H1 (cell line): Measurements from ENCODE around the gene MUC4. TPM values are rescaled to one million over a fixed set of nuclear protein-coding genes. Genes with fewer than 3 reads are reported as not detected.

Source experiments
- CTCF ChIA-PET: fragments of 300-600 bp; sonication (Branson Sonifier 250); formaldehyde crosslinking; loops from one replicate; lab custom pipeline; 2021; ENCODE audit not compliant: partially characterized antibody; lab: Charles Lee
- POLR2A ChIA-PET: fragments of 300-600 bp; sonication (Branson Sonifier 250); formaldehyde crosslinking; loops from one replicate; lab custom pipeline; 2021; ENCODE audit warnings: inconsistent platforms; ENCODE audit not compliant: partially characterized antibody; lab: Charles Lee
- DNase-seq, 2 experiments: peaks; one replicate each; pipeline versions ENCODE4 v3.0.0 to v3.0.0-alpha.2; 2010 to 2022; ENCODE audit warnings: low spot score in 2 of 2, low read depth in 1 of 2, mixed read lengths in 1 of 2
- FAIRE-seq: peaks from 2 replicates; lab custom pipeline; 2011; peaks lifted over from hg19 to GRCh38; lab: Jason Lieb, UNC
- H2AFZ ChIP-seq: 2 replicates; pipeline ENCODE4 v1.8.1; 2012; ENCODE audit warnings: low read length, inconsistent platforms
- H2AK5ac ChIP-seq: 2 replicates; pipeline ENCODE4 v1.6.1; 2013; ENCODE audit warnings: low read depth, low read length
- H2BK120ac ChIP-seq: replicated peaks from 2 replicates; pipeline ENCODE3; 2013; ENCODE audit warnings: low read depth, low read length, inconsistent platforms
- H2BK12ac ChIP-seq: 2 replicates; pipeline ENCODE4 v1.6.1; 2013; ENCODE audit warnings: low read depth, low read length
- H2BK15ac ChIP-seq: 2 replicates; pipeline ENCODE4 v1.6.1; 2013; ENCODE audit warnings: low read length
- H2BK20ac ChIP-seq: 2 replicates; pipeline ENCODE4 v1.6.1; 2013; ENCODE audit warnings: low read length
- H2BK5ac ChIP-seq: 2 replicates; pipeline ENCODE4 v1.6.1; 2013; ENCODE audit warnings: low read depth, low read length
- H3K14ac ChIP-seq: 2 replicates; pipeline ENCODE4 v1.6.1; 2013; ENCODE audit warnings: inconsistent platforms; ENCODE audit not compliant: insufficient read length
- H3K18ac ChIP-seq: 2 replicates; pipeline ENCODE4 v1.6.1; 2013; ENCODE audit warnings: low read length; ENCODE audit errors: extremely low read depth
- H3K23ac ChIP-seq: 2 replicates; pipeline ENCODE4 v1.6.1; 2013; ENCODE audit warnings: inconsistent platforms; ENCODE audit not compliant: insufficient read length
- H3K23me2 ChIP-seq: 2 replicates; pipeline ENCODE4 v1.6.1; 2013; ENCODE audit warnings: low read depth, low read length
- H3K27ac ChIP-seq: 2 replicates; pipeline ENCODE4 v1.6.1; 2011; ENCODE audit warnings: low read depth, low read length, inconsistent platforms
- H3K27me3 ChIP-seq, 4 experiments: replicated peaks in 1 of 4; 1 replicate in 1 of 4; 2 replicates in 3 of 4; pipeline versions ENCODE4 v1.6.1 to v1.8.1; 2011 to 2013; ENCODE audit warnings: low read length in 3 of 4, mild to moderate bottlenecking in 3 of 4, inconsistent platforms in 2 of 4, mixed read lengths in 2 of 4, moderate library complexity in 1 of 4; ENCODE audit not compliant: control insufficient read depth in 3 of 4, insufficient read depth in 3 of 4; ENCODE audit errors: extremely low read depth in 1 of 4
- H3K36me3 ChIP-seq, 4 experiments: 2 replicates each; pipeline versions ENCODE4 v1.6.1 to v1.8.1; 2011 to 2013; ENCODE audit warnings: mild to moderate bottlenecking in 4 of 4, low read length in 3 of 4, moderate library complexity in 2 of 4, control low read depth in 1 of 4, inconsistent platforms in 1 of 4; ENCODE audit not compliant: insufficient read depth in 4 of 4, control insufficient read depth in 2 of 4
- H3K4ac ChIP-seq: replicated peaks from 2 replicates; pipeline ENCODE3; 2013; ENCODE audit warnings: low read length, low read depth, mixed read lengths, inconsistent platforms; ENCODE audit not compliant: insufficient read length
- H3K4me1 ChIP-seq, 4 experiments: replicated peaks in 1 of 4; 1 replicate in 1 of 4; 2 replicates in 3 of 4; pipeline versions ENCODE4 v1.6.1 to v1.8.1; 2011 to 2013; ENCODE audit warnings: low read length in 3 of 4, inconsistent platforms in 2 of 4, mixed read lengths in 1 of 4; ENCODE audit not compliant: insufficient read depth in 4 of 4, control insufficient read depth in 3 of 4
- H3K4me2 ChIP-seq, 2 experiments: 2 replicates each; pipeline versions ENCODE4 v1.6.1 to v1.8.1; 2011 to 2013; ENCODE audit warnings: low read depth in 2 of 2, low read length in 2 of 2, control low read depth in 1 of 2, inconsistent platforms in 1 of 2, mild to moderate bottlenecking in 1 of 2; ENCODE audit not compliant: insufficient read depth in 1 of 2
- H3K4me3 ChIP-seq, 4 experiments: fragments of 200-600, 300-600 bp in 1 of 4; sonication (generic), shearing (Covaris generic), sonication (Bioruptor Twin) in 1 of 4; 2 replicates each; pipeline versions ENCODE4 v1.5.1 to v1.8.1; 2011 to 2016; ENCODE audit warnings: low read length in 4 of 4, low read depth in 3 of 4, control low read depth in 2 of 4, inconsistent platforms in 2 of 4, mild to moderate bottlenecking in 2 of 4, mixed read lengths in 1 of 4, moderate library complexity in 1 of 4; ENCODE audit not compliant: insufficient read depth in 2 of 4; ENCODE audit errors: extremely low read depth in 1 of 4
- H3K56ac ChIP-seq: replicated peaks from 2 replicates; pipeline ENCODE3; 2013; ENCODE audit warnings: low read depth, mild to moderate bottlenecking, mixed read lengths, low read length, inconsistent platforms; ENCODE audit not compliant: insufficient read length
- H3K79me1 ChIP-seq: 2 replicates; pipeline ENCODE4 v1.6.1; 2013; ENCODE audit warnings: low read depth, low read length, control low read depth
- H3K79me2 ChIP-seq, 2 experiments: 2 replicates each; pipeline versions ENCODE4 v1.6.1 to v1.8.1; 2012 to 2013; ENCODE audit warnings: low read length in 2 of 2, mild to moderate bottlenecking in 2 of 2, inconsistent platforms in 1 of 2; ENCODE audit not compliant: insufficient read depth in 2 of 2, control insufficient read depth in 1 of 2
- H3K9ac ChIP-seq, 4 experiments: replicated peaks in 1 of 4; 1 replicate in 1 of 4; 2 replicates in 3 of 4; pipeline versions ENCODE4 v1.6.1 to v1.8.1; 2011 to 2013; ENCODE audit warnings: low read depth in 3 of 4, low read length in 3 of 4, control low read depth in 2 of 4, mild to moderate bottlenecking in 2 of 4, moderate library complexity in 2 of 4, inconsistent platforms in 1 of 4; ENCODE audit errors: extremely low read depth in 1 of 4
- H3K9me3 ChIP-seq, 2 experiments: 2 replicates each; pipeline versions ENCODE4 v1.6.1 to v1.8.1; 2012 to 2013; ENCODE audit warnings: mild to moderate bottlenecking in 2 of 2, moderate library complexity in 2 of 2, control low read depth in 1 of 2, inconsistent platforms in 1 of 2, low read depth in 1 of 2, low read length in 1 of 2, mixed read lengths in 1 of 2; ENCODE audit not compliant: insufficient read depth in 2 of 2
- H4K20me1 ChIP-seq, 2 experiments: replicated peaks in 1 of 2; 2 replicates each; pipeline versions ENCODE3 to v1.8.1; 2011 to 2013; ENCODE audit warnings: inconsistent platforms in 2 of 2, low read length in 2 of 2, mild to moderate bottlenecking in 1 of 2; ENCODE audit not compliant: insufficient read depth in 2 of 2, control insufficient read depth in 1 of 2
- H4K5ac ChIP-seq: 2 replicates; pipeline ENCODE4 v1.6.1; 2013; ENCODE audit warnings: low read length, low read depth, mixed read lengths, inconsistent platforms; ENCODE audit not compliant: insufficient read length
- H4K8ac ChIP-seq: 2 replicates; pipeline ENCODE4 v1.8.0; 2013; ENCODE audit warnings: mild to moderate bottlenecking, moderate library complexity, low read length, inconsistent platforms; ENCODE audit not compliant: insufficient read depth; ENCODE audit errors: extremely low read depth
- H4K91ac ChIP-seq: replicated peaks from 2 replicates; pipeline ENCODE3; 2013; ENCODE audit warnings: low read length, mixed read lengths, inconsistent platforms; ENCODE audit not compliant: insufficient read length
- BRCA1 ChIP-seq: IDR thresholded peaks from 2 replicates; pipeline ENCODE4 v1.6.1; 2012; ENCODE audit warnings: low read depth, low read length, improper control_type of control experiment
- JUN ChIP-seq: IDR thresholded peaks from 2 replicates; pipeline ENCODE4 v1.6.1; 2011; ENCODE audit warnings: low read depth, mild to moderate bottlenecking, improper control_type of control experiment, low read length
- JUND ChIP-seq: IDR thresholded peaks from 2 replicates; pipeline ENCODE4 v1.6.1; 2011; ENCODE audit warnings: mild to moderate bottlenecking, improper control_type of control experiment, low read length
- KDM4A ChIP-seq: IDR thresholded peaks from one replicate; pipeline ENCODE4 v1.7.1; 2012; ENCODE audit warnings: low read depth, mild to moderate bottlenecking, moderate library complexity, low read length, inconsistent platforms; ENCODE audit not compliant: severe bottlenecking
- RBBP5 ChIP-seq: IDR thresholded peaks from 2 replicates; pipeline ENCODE4 v1.7.1; 2012; ENCODE audit warnings: low read depth, mild to moderate bottlenecking, inconsistent platforms, low read length, moderate library complexity, borderline replicate concordance
- RXRA ChIP-seq: IDR thresholded peaks from 2 replicates; pipeline ENCODE4 v1.6.1; 2011; ENCODE audit warnings: low read depth, mild to moderate bottlenecking, low read length, moderate library complexity; ENCODE audit not compliant: insufficient read depth
- WGBS, 2 experiments: shearing (Covaris generic) in 1 of 2; methylation state at CpG; one replicate each; pipeline versions ENCODE4 v1.1.6 to v1.1.7; 2013 to 2015; ENCODE audit warnings: low lambda C conversion rate in 2 of 2, mixed read lengths in 2 of 2, inconsistent platforms in 1 of 2, low coverage in 1 of 2, missing lambda C conversion rate in 1 of 2; ENCODE audit not compliant: insufficient replicate concordance in 2 of 2, insufficient coverage in 1 of 2, insufficient read length in 1 of 2; ENCODE audit errors: extremely low coverage in 1 of 2, missing lambda C conversion rate in 1 of 2; 5-methylcytosine and 5-hydroxymethylcytosine counted together
- polyA plus RNA-seq, 7 experiments: library from polyadenylated mRNA; depleted of rRNA in 3 of 7; stranded (reverse) in 5 of 7; unstranded in 2 of 7; fragments of >200 nt in 5 of 7; fragments of 200-250 nt in 2 of 7; gene quantifications; 1 replicate in 5 of 7; 2 replicates in 1 of 7; 4 replicates in 1 of 7; pipeline versions ENCODE4 v1.2.1 to v1.2.3, GENCODE V29; 2011 to 2013; ENCODE audit warnings: missing spikeins in 2 of 7, mixed read lengths in 2 of 7
- total RNA-seq: library from RNA; stranded (reverse); fragmentation: NEBNext Ultra II Directional; extraction: Animal tissue kit (Norgen Biotek cat#: 25700); gene quantifications from 2 replicates; pipeline ENCODE4 v1.2.1, GENCODE V29; 2021
- TF ChIP-seq, protein P1 (sequence below): IDR thresholded peaks from 2 replicates; pipeline ENCODE4 v1.6.1; 2011; ENCODE audit warnings: low read depth, mild to moderate bottlenecking, low read length; ENCODE audit not compliant: insufficient read depth
- TF ChIP-seq, protein P2 (sequence below): IDR thresholded peaks from 2 replicates; pipeline ENCODE4 v1.6.1; 2012; ENCODE audit warnings: low read length, inconsistent platforms
- TF ChIP-seq, protein P3 (sequence below), 3 experiments: IDR thresholded peaks; 1 replicate in 2 of 3; 2 replicates in 1 of 3; pipeline versions ENCODE4 v1.5.1 to v1.6.1; 2011; ENCODE audit warnings: low read length in 3 of 3, mild to moderate bottlenecking in 3 of 3, inconsistent platforms in 2 of 3, low read depth in 1 of 3, moderate library complexity in 1 of 3; ENCODE audit not compliant: insufficient read depth in 1 of 3; ENCODE audit errors: control extremely low read depth in 1 of 3

MUC4 gene
- total and polyA plus RNA-seq, 2 of the 8 experiments (the other 6 are each of a cell fraction or from before 2014, with no cell fraction given) = 0.89 to 2.0 TPM

DNA sequence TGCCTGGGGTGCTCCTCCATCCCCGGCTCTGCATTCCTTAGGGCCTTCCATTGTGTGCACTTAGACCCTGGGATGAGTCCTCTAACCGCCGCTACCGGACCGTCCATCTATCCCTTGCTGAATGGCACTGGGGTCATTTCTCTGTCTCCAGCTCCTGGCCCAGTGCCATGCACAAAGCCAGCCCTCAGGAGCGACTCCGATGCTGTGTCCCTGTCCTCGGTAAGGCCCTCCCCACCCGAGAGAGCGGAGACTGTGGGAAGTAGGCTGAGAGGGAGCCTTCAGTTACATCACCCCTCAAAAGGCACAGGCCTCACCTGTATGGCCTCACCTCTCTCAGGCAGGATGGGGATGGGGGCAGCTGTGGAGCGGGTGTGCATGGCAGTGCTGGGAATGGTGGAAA is 33.8 kb downstream of the MUC4 start:
- FAIRE-seq (no peak), DNase-seq (no peak)
- Histone ChIP-seq H3K27ac (no peak overlapping the region), H3K9me3 (no peaks in the 10 kb centered on the region), H3K4ac (no peak overlapping the region), H3K56ac (no peak overlapping the region), H2BK20ac (no peak overlapping the region), H2BK12ac (no peak overlapping the region), H3K4me2 (no peak overlapping the region), H3K14ac (no peak overlapping the region), H3K27me3 (no peaks in the 10 kb centered on the region), H2BK15ac (no peak overlapping the region), H3K4me1 (no peaks in the 10 kb centered on the region), H3K18ac (no peak overlapping the region), H3K36me3 (no peaks in the 10 kb centered on the region), H4K20me1 (no peaks in the 10 kb centered on the region), H3K23me2 (peaks cover 3% of the 10 kb centered on the region; the same call in 1 of the 2 replicates), H3K79me1 (no peaks in the 10 kb centered on the region), H2BK120ac (no peak overlapping the region), H3K9ac (no peak overlapping the region), H3K23ac (no peak overlapping the region), H2AFZ (no peak overlapping the region), H2BK5ac (no peak overlapping the region), H3K79me2 (no peaks in the 10 kb centered on the region), H4K91ac (peak overlapping the region; percentile 65), H2AK5ac (no peak overlapping the region), H3K4me3 (no peak overlapping the region), H4K5ac (no peak overlapping the region), H4K8ac (no peak overlapping the region)
- POLR2A ChIA-PET = no interaction called here
- 67% methylated on average over 11 of the region's 11 CpGs; no CpG with 5 or more reads in 1 of the 2 experiments for WGBS, 2 experiments
- CTCF ChIA-PET = interaction anchor here (0.6 kb wide), 1 partner anchor 66 kb away, joined by 3 read pairs; no protein-coding TSS in a partner anchor
- TF ChIP-seq JUN (no peak), JUND (no peak), RBBP5 (no peak), BRCA1 (no peak), RXRA (no peak), KDM4A (no peak)
- TF ChIP-seq, protein P1, sequence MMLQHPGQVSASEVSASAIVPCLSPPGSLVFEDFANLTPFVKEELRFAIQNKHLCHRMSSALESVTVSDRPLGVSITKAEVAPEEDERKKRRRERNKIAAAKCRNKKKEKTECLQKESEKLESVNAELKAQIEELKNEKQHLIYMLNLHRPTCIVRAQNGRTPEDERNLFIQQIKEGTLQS = no peak
- TF ChIP-seq, protein P2, sequence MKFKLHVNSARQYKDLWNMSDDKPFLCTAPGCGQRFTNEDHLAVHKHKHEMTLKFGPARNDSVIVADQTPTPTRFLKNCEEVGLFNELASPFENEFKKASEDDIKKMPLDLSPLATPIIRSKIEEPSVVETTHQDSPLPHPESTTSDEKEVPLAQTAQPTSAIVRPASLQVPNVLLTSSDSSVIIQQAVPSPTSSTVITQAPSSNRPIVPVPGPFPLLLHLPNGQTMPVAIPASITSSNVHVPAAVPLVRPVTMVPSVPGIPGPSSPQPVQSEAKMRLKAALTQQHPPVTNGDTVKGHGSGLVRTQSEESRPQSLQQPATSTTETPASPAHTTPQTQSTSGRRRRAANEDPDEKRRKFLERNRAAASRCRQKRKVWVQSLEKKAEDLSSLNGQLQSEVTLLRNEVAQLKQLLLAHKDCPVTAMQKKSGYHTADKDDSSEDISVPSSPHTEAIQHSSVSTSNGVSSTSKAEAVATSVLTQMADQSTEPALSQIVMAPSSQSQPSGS = no peak
- TF ChIP-seq, protein P3, sequence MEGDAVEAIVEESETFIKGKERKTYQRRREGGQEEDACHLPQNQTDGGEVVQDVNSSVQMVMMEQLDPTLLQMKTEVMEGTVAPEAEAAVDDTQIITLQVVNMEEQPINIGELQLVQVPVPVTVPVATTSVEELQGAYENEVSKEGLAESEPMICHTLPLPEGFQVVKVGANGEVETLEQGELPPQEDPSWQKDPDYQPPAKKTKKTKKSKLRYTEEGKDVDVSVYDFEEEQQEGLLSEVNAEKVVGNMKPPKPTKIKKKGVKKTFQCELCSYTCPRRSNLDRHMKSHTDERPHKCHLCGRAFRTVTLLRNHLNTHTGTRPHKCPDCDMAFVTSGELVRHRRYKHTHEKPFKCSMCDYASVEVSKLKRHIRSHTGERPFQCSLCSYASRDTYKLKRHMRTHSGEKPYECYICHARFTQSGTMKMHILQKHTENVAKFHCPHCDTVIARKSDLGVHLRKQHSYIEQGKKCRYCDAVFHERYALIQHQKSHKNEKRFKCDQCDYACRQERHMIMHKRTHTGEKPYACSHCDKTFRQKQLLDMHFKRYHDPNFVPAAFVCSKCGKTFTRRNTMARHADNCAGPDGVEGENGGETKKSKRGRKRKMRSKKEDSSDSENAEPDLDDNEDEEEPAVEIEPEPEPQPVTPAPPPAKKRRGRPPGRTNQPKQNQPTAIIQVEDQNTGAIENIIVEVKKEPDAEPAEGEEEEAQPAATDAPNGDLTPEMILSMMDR (IDR thresholded peaks at IDR 0.05; ENCODE audit: control extremely low read depth in 1 of 3, insufficient read depth in 1 of 3, low read depth in 1 of 3, low read length in 3 of 3) = no peak
